Measurements from ENCODE around the gene IFNL3. TPM values are rescaled to one million over a fixed set of nuclear protein-coding genes. Genes with fewer than 3 reads are reported as not detected.

IFNL3 gene
- total and polyA plus RNA-seq, 10 donors: not detected

- Histone ChIP-seq H3K27ac (no peak overlapping the region), H3K4me1 (no peaks in the 10 kb centered on the region), H3K36me3 (no peaks in the 10 kb centered on the region), H3K27me3 (replicated peaks in 1 of 7) (peaks cover 0 to 20% (median 0%) of the 10 kb centered on the region in 7 donors), H3K9me3 (peaks cover 0 to 5% (median 0%) of the 10 kb centered on the region in 8 donors), H3K4me3 (no peak overlapping the region)
- DNase-seq: no peak
- no peak for TF ChIP-seq POLR2AphosphoS5 (IDR thresholded peaks at IDR 0.05)
- no peak for TF ChIP-seq POLR2A (IDR thresholded peaks at IDR 0.05)
- no peak for TF ChIP-seq CTCF (IDR thresholded peaks at IDR 0.05 in 8 of 11, conservative IDR thresholded peaks at IDR 0.05 in 3 of 11)
- intact Hi-C loops (cut with DNase I; ENCODE audit: low total_unique reads): no loop called here
- 77 to 84% (median 80%) methylated on average over 13 of the region's 13 CpGs for WGBS, 5 donors
Measured at GRCh38 chr19:39211731-39212374, 33.0 kb downstream of the IFNL3 start.

GRCh38 chr19:39209196-39209595, 35.6 kb downstream of the IFNL3 start:
- H3K4me1 ChIP-seq: no peaks in the 10 kb centered on the region
- no peaks in the 10 kb centered on the region for H3K36me3 ChIP-seq
- no peak overlapping the region for H3K27ac ChIP-seq
- WGBS, 5 donors: 73 to 82% (median 75%) methylated on average over 7 of the region's 7 CpGs
- no peak for DNase-seq
- H3K27me3 ChIP-seq (replicated peaks in 1 of 7): peaks cover 0 to 17% (median 4%) of the 10 kb centered on the region in 7 donors
- intact Hi-C loops (cut with DNase I; ENCODE audit: low total_unique reads): no loop called here
- H3K4me3 ChIP-seq: no peak overlapping the region
- TF ChIP-seq CTCF (IDR thresholded peaks at IDR 0.05 in 8 of 11, conservative IDR thresholded peaks at IDR 0.05 in 3 of 11) (no peak), POLR2A (IDR thresholded peaks at IDR 0.05) (no peak), POLR2AphosphoS5 (IDR thresholded peaks at IDR 0.05) (no peak)
- H3K9me3 ChIP-seq: no peaks in the 10 kb centered on the region

- Histone ChIP-seq H3K4me1 (peaks cover 0 to 5% (median 0%) of the 10 kb centered on the region in 6 donors), H3K27ac (no peak overlapping the region), H3K27me3 (replicated peaks in 1 of 7) (peaks cover 0 to 26% (median 13%) of the 10 kb centered on the region in 7 donors), H3K36me3 (no peaks in the 10 kb centered on the region), H3K4me3 (no peak overlapping the region), H3K9me3 (no peaks in the 10 kb centered on the region)
- intact Hi-C loops (cut with DNase I; ENCODE audit: low total_unique reads): no loop called here
- 75 to 79% (median 77%) methylated on average over 9 of the region's 9 CpGs for WGBS, 5 donors
- no peak for TF ChIP-seq POLR2A (IDR thresholded peaks at IDR 0.05)
- TF ChIP-seq POLR2AphosphoS5 (IDR thresholded peaks at IDR 0.05): no peak
- TF ChIP-seq CTCF (IDR thresholded peaks at IDR 0.05 in 8 of 11, conservative IDR thresholded peaks at IDR 0.05 in 3 of 11): no peak
- DNase-seq: no peak
Measured at GRCh38 chr19:39208175-39208795, 36.5 kb downstream of the IFNL3 start.

GRCh38 chr19:39207293-39207836, 37.4 kb downstream of the IFNL3 start:
- Histone ChIP-seq H3K4me3 (no peak overlapping the region), H3K27ac (no peak overlapping the region), H3K9me3 (no peaks in the 10 kb centered on the region), H3K4me1 (peaks cover 0 to 5% (median 0%) of the 10 kb centered on the region in 6 donors), H3K27me3 (replicated peaks in 1 of 7) (peaks cover 0 to 35% (median 22%) of the 10 kb centered on the region in 7 donors), H3K36me3 (no peaks in the 10 kb centered on the region)
- intact Hi-C loops (cut with DNase I; ENCODE audit: low total_unique reads): no loop called here
- DNase-seq: no peak
- WGBS, 5 donors: 65 to 83% (median 69%) methylated on average over 6 of the region's 6 CpGs
- TF ChIP-seq POLR2A (IDR thresholded peaks at IDR 0.05) (no peak), CTCF (IDR thresholded peaks at IDR 0.05 in 8 of 11, conservative IDR thresholded peaks at IDR 0.05 in 3 of 11) (no peak), POLR2AphosphoS5 (IDR thresholded peaks at IDR 0.05) (no peak)
